NCI-H2196 (cell line): ENCODE measurements around the gene NOTCH1.
"Not testable (repeated sequence)": the region's sequence is repeated elsewhere in the genome, so short reads cannot be mapped to it uniquely, and the experiment has no call there.

ENCODE experiments used
- DNase-seq: peaks from one replicate; lab custom pipeline; 2025; ENCODE audit not compliant: unreplicated experiment; lab: John Stamatoyannopoulos, UW

NOTCH1 gene

GRCh38 chr9:136578915-136579649 lies 33.2 kb upstream of the NOTCH1 start:
- no peak for DNase-seq

DNA sequence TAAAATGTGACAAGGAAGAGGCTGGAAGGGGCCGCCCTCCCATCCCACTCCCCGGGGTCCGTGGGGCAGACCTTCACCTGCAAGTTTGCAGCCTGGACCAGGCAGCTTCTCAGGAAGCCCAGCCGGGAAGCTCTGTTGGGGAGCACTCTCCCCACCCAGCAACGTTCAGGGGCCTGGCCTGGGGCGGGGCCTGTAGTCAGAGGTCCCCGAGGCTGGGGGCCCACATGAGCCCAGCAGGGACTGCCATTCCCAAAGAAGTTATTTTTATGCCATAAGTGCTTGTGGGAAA lies 32.7 kb upstream of the NOTCH1 start:
- no peak for DNase-seq

DNA sequence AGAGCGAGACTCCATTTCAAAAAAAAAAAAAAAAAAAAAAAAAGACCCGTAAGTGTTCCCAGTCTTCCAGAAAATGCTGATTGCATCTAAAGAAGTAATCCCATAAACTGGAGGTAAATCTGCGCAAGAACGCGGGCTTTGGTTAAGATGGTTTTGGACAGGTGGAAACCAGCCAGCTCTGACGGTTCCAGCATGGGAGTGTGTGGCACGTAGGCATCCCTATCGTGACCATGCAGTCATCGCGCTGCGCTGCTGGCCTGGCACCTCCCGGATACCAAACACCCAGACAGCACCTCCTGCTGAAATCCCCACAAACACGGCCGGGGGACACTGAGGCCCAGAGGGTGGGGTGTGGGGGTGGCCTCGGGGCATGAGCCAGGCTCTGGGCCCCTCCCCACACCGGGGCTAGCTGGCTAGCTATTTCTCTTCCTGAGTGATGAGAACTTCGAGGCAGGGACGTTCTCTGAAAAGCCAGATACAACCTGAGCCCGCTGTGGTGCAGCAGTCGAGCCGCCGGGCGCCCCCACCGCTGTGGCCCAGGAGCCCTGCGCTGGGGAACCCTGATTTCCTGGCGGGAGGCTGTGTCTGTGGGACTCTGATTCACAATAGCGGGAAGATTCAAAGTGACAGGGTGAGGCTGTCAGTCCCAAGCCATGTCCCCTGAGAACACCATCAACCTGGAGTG lies 32.2 kb upstream of the NOTCH1 start:
- DNase-seq, result no peak

- DNase-seq, result peak; percentile 66
Measured at GRCh38 chr9:136576269-136576626, 30.4 kb upstream of the NOTCH1 start.

DNA sequence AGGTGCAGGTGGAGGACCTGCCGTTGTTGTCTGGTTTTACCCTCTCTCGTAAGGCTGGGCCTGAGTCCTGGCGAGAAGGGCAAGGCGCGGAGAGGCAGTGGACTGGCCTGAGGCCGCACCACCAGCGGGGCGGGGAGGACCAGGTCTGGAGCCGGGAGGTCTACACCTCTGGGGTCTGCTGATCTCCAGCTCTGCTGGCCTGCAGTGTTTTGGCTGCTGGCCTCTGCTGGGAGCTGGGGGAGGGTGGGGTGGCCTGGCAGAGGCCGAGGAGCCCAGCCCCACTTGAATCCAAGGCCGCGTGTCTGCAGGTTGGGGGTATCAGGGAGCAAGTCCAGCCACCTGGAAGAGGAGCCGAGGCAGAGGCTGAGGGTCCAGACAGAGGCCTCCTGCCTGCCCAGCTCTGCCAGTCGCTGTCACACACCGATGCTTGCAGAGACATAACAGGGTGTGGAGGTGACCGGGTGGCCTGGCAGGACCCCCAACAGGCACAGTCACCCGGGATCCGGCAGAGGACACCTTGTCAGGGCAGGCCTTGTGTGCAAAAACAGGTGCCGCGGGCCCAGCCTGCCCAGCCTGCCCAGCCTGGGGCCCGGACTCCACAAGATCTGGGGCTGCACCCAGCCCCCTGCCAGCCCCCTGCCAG lies 29.9 kb upstream of the NOTCH1 start:
- no peak for DNase-seq

GRCh38 chr9:136574606-136575005 lies 28.8 kb upstream of the NOTCH1 start:
- not testable (repeated sequence) for DNase-seq

- DNase-seq, result no peak
Measured at GRCh38 chr9:136572828-136573625, 27.2 kb upstream of the NOTCH1 start.

GRCh38 chr9:136572003-136572827 lies 26.4 kb upstream of the NOTCH1 start:
- no peak for DNase-seq

GRCh38 chr9:136571531-136571930 lies 25.7 kb upstream of the NOTCH1 start:
- no peak for DNase-seq

GRCh38 chr9:136570916-136571315 lies 25.1 kb upstream of the NOTCH1 start:
- DNase-seq, result no peak

DNA sequence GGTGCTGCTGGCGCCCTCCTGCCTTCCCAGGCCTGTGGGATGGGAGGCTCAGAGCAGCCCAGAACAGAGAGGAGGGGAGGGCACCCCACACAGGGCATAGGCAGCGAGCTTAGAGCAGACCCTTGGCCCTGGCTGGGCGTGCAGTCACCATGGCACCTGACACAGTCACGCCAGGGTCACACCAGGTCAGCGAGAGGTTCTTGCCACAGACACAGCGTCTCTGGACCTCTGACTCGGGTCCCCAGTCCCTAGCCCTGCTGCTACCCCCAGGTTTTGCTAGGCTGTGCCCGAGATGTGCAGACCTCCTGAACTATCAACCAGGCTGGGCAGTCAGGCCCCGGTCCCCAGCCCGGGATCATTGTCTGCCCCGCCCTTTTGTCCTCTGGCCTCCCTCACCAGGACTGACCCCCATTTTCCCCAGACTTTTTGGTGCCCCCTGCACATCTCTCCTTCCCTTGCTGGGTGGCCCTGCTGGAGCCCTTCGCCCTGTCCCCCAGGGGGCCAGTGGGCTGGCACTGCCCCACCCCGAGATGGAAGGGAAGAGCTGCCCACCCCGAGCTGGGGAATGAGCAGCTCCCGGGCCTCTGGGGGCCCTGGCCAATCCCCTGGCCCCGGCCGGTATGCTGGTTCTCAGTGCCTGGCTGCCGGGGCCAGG lies 24.5 kb upstream of the NOTCH1 start:
- no peak for DNase-seq

- no peak for DNase-seq
Measured at GRCh38 chr9:136569526-136570148, 23.8 kb upstream of the NOTCH1 start.

- no peak for DNase-seq
Measured at GRCh38 chr9:136568288-136569081, 22.6 kb upstream of the NOTCH1 start.

DNA sequence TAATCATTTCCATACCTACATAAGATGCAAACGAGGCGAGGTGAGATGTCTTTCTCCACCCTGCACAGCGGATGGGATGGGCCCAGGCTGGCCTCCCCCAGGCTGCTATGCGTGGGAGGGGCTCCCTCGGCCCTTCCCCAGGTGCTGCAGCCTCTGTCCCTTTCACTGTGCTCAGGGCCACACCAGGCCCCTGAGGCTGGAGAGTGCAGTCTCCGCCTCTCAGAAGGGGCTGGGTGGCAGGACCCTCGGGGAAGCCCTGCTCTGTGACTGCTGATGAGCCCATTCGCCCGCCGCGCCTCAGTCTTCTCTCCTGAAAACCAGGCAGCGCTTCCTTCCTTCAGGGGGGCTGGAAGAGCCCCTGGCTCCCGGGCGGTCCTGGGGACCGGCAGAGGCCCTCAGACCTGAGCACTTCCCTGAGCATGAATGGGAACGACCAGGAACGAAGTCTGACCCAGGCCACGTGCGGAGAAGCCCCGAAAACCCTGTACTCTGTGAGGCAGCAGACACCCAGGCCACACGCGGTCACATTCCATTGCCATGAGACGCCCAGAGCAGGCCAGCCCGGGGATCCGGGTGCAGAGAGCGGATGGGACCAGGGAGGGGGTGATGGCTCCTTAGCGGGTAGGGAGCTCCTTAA lies 21.9 kb upstream of the NOTCH1 start:
- DNase-seq, result no peak

DNA sequence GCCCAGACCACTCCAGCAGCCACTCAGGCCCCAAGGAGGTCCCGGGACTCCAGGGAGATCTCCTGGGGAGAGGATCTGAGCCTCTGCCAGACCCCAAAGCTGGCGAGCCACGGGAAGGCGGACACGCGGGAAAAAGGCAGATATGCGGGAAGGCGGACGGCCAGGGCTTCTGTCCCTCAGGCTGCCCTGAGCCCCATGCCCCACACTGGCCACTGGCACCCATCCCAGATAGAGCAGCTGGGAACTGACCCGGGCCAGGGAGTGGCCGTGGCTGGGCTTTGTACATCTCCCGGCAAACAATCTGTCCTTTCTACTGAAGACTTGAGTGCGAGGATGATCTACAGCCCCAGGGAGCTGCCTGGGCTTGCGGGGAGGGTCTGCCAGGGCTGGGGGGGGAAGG lies 21.1 kb upstream of the NOTCH1 start:
- no peak for DNase-seq

- no peak for DNase-seq
Measured at GRCh38 chr9:136566553-136566895, 20.7 kb upstream of the NOTCH1 start.

- DNase-seq, result no peak
Measured at GRCh38 chr9:136565715-136566552, 20.1 kb upstream of the NOTCH1 start.
